HG03135 (cell line): Measurements from ENCODE around the gene ALS2CL.

Experiments
- ATAC-seq: cut with Tn5 transposase; IDR thresholded peaks from one replicate; pipeline ENCODE4 v1.9.1; 2021; ENCODE audit warnings: mild to moderate bottlenecking, moderate library complexity; ENCODE audit not compliant: unreplicated experiment

ALS2CL gene

DNA sequence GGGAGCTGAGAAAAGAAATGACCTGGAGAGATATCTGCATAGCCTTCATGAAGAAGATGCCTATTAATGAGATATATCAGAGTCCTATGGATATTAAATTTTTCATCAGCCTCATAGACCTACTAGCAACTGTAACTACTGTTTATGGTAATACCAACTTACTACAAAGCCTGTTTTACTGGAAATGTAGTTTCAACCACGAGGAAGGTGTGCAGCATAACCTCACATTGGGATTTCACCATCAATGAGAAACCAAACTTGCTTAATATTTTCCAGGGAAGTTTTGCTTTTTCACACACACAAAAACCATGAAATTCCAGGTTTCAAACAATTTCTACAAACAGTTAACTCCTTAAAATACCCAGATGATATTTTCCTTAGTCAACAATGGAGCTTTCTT, 49.8 kb downstream of the ALS2CL start:
- no peak for ATAC-seq

DNA sequence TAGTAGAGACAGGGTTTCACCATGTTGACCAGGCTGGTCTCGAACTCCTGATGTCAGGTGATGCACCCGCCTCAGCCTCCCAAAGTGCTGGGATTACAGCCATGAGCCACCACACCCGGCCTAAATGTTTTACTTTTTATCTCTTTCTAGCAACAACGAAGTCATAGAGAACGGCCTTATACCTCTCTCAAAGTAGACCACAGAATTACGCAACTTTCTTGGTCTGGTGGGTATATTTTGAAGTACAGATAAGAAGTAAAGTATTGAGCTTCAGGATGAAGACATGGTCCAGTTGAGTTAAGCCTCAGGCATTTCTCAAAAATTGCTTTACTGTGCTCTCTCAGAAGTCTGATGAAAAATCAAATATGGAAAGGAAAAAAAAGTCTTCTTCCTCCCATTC, 50.5 kb downstream of the ALS2CL start:
- ATAC-seq: no peak

DNA sequence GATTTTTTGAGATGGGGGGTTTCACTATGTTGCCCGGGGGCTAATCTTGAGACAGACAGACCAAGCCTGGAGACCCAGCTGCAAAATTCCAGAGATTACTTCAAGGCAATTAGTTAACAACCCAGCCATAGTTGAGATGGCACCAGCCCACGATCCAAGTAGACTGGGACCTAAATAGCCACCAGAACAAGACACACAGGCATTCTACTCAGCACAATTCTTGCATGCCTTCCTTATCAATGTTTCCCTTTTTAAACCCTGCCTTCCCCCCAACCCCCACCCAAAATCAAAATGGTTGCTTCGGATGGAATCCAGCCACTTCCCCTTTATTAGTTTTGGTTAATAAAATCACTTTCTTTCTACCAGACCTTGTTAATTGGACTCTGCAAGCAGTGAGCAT, 52.6 kb downstream of the ALS2CL start:
- no peak for ATAC-seq

DNA sequence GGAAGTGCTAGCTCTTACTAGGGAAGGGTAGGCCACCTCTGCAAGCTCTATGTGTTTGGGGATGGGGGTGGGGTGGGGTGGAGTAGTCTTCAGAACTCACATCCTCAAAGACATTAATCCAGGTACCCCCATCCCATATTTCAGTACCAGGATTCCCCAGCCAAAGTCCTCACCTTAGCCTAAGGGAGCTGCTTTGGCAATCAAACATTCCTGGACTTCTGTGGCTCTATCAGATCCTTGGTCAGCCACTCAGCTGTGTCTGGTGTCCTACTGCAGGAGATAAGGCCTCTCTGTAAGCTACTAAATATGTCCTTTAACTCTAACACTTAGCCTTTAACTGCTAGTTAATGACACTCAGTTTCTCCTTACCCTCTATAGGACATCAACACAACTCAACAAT, 54.3 kb downstream of the ALS2CL start:
- ATAC-seq: no peak

DNA sequence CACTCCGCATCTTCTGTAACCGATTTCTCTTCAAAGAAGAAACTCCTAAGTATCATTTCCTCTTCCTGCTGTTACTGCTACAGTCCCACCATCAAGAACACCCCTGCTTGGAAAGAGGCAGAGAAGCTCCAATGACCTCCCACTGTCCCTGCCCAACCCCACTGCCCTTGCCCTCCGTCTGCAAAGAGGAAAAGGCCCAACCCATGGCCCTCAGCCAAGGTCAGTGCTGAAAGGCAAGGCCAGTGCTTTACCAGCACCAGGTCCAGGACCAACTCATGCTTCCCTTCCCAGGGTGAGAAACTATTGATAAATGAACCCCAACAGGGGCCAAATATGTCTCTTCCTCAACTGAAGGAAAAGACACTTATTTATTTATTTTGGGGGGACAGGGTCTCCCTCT, 58.6 kb downstream of the ALS2CL start:
- no peak for ATAC-seq

DNA sequence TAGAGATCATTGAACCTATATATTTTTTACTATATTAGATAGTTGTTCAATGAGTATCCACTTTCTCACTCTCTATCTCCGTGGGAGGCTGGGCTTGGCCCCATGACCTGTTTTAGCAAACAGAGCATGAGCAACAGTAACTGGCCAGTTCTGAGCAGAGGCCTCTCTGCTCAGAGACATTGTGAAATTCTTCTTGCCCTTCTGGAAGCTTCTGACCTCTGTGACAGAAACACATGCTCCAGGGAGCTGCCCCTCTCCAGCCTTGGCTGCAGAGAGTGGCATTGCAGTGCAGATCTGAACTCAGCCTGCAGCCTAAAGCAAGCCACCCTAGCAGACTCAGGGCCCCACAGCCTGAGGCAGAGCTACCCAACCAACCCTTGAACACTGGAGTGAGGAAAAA, 60.7 kb downstream of the ALS2CL start:
- ATAC-seq: no peak

DNA sequence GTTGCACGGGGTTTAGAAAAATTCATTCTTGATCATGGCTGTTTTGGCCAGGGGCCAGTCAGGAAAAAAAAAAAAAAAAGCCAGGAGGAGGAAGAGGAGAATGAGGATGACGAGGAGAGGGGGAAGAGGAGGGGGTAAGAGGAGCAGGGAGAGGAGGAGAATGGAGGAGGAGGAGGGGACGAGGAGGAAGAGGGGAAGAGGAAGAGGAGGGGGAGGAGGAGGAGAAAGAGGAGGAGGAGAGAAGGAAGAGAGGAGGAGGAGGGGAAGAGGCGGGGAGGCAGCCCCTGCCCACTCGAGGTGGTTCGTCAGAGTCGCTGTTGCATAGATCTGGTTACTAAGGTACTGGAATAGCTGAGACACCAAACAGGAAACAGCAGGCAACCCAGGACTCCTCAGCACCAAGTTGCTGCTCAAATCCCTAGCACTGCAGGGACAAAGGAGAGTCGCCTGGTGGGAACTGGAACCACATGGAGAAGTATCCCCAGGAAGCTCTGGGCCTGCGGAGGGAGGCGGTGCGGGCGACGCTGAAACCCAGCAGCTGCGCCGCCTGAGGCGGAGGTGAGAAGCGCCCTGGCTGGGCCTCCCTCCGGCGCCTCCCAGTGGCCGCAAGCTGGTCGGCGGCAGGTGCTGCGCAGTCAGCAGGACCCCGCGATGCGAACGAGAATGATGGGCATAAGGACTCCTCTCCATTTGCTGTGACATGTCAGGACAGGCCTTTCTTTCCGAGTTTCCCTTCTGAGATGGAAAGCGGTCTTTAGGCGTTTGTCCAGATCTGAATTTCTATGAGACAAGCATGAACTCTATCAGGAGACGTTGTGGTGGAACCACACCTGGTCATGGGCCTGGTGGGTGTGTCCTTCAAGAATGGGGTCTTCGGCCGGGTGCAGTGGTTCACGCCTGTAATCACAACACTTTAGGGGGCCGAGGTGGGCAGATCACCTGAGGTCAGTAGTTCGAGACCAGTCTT, 63.6 kb downstream of the ALS2CL start:
- ATAC-seq: peak; percentile 84

DNA sequence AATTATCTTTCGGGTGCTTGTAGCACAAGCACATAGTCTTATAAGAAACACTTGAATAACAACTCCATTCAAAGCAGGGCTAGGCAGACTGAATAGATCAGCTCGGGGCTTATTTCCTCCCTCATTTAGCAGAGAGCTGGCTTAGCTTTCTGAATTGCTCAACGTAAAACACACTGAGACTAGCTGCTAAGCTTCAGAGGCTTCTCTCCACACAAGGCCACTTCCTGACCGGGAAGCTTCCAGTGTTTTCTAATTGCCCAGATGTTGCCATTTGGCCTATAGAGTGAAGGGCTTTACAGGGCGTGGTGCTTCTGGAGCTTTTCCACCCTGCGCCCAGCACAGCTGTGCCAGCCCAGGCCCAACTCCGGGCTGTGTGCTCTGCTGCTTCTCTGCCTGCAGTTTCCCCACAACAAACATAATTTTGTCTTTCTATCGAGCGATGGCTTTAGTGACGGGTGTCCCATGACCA, 64.5 kb downstream of the ALS2CL start:
- ATAC-seq: no peak

DNA sequence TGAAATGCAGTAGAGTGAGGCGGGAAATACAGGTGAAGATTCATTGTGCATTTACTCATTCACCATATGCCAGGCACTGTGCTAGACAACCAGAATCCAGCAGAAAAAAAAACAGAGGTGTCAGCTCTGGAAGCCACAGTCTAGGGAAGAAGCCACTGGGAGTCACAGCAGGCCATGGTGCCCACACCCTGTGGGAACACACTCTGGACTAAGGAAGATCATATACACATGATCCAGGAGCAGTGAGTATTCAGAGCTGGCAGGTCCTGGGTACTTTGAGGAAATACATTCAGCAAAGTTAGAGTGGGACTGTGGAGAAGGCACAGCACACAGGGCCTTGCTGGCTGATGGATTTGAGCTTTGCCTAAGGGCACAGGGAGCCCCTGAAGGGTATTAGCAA, 66.4 kb downstream of the ALS2CL start:
- ATAC-seq: no peak

DNA sequence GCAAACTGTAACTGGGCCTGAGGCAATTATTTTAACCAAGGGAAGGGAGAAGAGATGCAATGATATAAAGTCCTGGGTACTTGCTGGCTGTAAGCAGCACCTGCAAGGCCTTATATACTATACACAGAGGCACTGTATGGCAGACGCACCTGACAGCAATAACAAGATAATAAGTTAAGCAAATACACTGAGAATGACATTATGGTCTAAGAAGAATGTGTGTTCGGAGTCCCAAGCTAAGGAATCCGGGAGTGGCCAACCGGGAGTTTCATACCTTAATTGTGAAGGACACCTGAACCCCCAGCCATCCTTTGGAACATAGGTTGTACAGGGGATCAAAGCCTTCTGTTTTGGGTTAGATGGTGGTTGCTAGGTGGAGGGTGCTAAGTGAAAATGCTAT, 67.4 kb downstream of the ALS2CL start:
- ATAC-seq: no peak

DNA sequence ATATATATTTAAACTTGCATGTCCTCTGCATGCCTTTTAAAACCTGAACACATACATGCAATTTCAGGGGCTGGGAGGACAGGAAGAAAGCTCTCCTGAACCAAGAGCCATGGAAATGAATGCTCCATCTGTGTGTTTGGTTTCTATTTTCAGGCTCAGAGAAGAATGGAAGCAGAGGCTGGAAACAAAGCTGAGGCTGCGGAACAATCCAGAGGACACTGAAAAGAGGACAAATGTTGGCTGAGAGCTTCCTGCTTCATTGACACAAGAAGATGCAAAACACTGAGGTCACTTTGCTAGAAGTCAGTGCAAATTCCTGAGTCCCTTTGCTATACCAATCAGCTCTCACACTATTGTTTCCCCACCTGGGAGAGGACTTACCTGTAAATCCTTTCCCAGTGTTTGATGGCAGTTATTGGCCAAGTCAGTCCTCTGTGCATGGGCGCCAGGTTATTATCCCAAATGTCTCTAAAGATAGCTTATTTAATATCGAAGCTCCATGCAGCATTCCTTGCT, 68.4 kb downstream of the ALS2CL start:
- ATAC-seq: no peak

DNA sequence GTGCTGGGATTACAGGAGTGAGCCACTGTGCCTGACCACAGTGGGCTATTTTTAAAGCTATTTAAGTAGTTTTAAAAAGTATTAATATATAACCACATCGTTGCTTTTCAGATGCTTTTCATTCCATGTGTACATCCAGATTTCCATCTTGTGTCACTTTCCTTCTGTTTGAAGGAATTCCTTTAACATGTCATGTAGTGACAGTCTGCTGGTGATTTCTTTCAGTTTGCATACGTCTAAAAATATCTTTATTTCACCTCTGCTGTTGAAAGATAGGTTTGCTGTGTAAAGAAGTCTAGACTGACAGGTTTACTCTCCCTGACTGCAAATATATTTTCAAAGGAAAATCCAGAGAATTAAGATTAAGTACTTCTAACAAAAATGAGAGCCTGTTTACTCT, 68.9 kb downstream of the ALS2CL start:
- ATAC-seq: no peak

DNA sequence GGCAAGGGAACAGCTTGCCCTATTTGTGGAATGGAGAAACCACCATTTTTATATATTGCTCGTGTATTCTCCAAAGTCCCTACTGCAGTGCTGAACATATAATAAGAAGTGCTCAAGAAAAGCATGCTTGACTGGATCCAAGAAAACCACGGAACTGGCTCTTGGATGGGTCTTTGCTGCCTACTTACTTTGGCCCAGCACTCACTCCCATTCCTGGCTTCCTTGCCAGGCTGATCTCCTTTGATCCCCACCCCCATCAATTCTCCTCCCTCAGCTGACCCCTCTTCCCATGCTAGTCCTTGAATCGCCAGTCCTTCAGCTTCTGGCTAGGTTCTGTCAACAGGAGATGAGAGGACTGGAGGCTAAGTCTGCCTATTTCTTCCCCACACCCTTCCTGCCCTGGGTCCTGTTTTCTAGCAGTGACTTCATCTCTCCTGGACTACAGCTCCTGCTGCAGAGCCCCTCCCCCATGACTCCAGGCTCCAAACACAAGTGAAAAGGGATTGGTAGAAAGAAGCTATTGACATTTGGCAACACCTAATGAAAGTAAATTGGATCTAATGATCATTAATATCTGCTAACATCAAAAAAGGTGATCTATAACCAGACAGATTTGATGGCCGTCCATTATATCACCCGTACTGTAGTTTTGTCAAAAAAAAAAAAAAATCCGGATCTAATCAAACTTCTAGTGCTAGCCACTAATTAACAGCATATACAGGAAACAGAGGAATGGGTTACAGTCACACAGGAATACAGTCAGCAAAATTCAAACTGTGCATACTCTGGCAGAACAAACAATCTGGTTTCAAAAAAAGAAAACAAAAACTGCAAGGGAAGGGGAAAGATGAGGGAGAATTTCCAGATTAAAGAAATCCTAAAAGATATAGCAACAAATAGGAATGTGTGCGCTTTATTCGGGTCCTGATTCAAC, 73.4 kb downstream of the ALS2CL start:
- ATAC-seq: no peak
